GM20431 (cell line): ENCODE measurements around the gene ADSS1.

ENCODE experiments used
- in situ Hi-C: fragments of 300-500 bp; cut with MseI, MboI; formaldehyde crosslinking; loops from one replicate; pipeline ENCODE4 v1.15.0; 2020; ENCODE audit warnings: low sequenced_read_pairs; ENCODE audit not compliant: unreplicated experiment

ADSS1 gene

DNA sequence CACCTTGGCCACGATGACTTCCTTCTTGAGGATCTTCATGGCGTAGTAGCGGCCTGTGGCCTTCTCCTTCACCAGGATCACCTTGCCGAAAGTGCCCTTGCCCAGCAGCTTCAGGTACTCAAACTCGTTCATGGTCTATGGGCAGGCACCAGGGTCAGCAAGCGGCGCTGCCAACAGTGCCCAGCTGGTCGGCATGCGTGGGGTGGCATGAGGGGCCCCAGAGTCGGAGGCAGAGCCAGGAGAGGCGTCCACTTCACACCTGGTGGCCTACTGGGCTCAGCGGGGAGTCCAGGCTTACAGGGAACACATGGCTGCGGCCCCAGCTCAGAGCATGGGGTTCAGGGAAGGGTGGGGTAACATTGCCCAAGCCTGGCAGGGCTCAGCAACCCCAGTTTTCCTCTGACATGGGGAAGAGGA, 51.1 kb downstream of the ADSS1 start:
- in situ Hi-C loops: loop anchor here (10.0 kb wide), 1 partner anchor 50 kb away; no protein-coding TSS in a partner anchor

DNA sequence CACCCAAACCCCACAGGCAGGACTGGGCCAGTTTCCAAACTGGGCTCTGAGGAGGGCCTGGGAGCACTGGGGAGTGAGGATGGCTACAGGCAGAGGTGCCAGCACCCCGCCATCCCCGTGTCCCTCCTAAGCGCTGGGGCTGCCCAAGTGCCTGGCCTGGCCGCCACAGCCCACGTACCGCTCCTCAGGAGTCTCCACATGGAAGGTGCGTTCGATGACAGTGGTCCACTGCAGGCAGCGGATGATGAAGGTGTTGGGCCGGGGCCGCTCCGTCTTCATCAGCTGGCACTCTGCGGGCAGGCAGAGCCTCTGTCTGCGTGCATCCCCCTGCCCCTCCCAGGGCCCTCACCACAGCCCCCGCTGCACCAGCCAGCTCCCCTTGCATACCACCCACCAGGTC, 52.5 kb downstream of the ADSS1 start:
- in situ Hi-C loops: loop anchor here (10.0 kb wide), 1 partner anchor 48 kb away; no protein-coding TSS in a partner anchor

DNA sequence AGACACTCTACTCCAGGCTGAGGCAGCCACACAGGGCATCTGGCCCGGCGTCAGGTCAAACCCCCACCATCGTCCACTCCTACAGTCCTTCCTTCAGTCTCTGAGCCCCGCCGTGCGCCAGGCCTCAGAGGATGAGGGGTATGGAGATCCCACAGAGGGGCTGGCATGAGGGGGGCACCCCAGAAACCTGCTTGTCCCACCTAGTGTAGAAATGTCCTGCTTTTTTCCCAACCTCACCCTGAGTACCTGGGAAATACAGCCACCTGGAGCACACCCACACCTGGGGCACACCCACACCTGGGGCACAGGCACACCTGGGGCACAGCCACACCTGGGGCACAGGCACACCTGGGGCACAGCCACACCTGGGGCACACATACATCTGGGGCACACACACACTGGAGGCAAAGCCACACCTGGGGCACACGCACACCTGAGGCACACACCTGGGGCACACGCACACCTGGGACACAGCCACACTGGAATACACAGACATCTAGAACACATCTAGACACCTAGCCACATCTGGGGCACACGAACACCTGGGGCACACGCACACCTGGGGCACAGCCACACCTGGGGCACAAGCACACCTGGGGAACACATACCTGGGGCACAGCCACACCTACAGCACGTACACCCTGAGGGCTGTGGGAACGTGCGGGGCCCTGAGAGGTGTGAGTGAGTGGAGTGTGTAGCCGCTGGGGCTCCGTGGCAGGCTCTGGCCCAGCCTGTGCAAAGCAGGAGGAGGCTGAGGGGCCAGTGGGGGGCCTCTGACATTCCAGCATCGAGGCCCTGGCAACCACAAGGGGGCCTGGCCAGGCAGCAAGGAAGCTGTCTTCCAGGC, 53.2 kb downstream of the ADSS1 start:
- in situ Hi-C loops: loop anchor here (10.0 kb wide), 1 partner anchor 48 kb away; no protein-coding TSS in a partner anchor

DNA sequence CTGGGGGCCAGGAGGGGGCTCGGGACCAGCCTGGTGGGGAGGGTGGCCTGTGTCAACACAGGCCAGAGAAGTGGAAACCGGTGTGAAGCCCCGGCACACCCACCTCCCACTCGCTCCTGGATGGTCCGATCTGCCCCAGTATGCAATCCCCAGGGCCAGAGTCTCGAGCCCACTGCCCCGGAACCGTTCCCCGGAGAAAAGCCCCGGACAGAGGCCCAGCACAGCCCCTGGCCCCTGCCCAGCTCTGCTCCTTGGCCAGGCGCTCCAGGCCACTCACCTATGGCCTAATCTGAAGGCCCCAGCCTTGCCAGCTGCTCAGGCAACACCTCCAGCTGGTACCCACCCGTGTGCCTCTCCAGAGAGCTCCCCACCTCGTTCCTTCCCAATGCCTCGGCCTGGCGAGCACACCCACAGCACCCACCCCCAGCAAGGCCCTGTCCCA, 53.8 kb downstream of the ADSS1 start:
- in situ Hi-C loops: loop anchor here (10.0 kb wide), 1 partner anchor 47 kb away; no protein-coding TSS in a partner anchor

DNA sequence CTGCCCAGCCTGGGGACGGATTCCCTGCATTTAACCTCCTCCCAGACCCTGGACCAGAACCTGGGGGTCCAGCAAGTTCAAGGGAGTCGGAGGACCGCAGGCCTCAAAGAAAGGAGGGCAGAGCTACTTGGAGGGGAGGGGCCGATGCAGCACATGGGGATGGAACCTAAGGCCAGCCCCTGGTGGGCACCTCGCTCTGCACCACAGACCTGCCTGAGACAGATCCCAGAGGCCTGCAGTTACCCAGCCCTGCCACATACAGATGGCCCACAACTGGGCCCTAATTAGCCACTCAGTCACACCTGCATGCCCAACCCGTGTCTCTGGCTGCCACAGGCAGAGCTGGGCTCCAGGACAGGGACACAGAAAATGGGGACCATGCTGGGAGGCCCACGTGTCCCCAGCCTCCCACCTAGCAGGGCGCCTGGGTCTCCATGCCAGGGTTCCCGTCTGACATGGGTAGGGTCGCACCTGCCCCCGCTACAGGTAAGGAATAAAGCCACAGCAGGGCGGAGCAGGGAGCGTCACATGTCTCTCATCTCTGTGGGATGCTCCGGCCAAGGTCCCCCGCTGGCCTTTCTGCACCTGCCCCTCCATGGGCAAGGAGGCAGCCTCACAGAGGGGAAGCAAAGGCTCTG, 54.8 kb downstream of the ADSS1 start:
- in situ Hi-C loops: loop anchor here (10.0 kb wide), 1 partner anchor 46 kb away; no protein-coding TSS in a partner anchor

DNA sequence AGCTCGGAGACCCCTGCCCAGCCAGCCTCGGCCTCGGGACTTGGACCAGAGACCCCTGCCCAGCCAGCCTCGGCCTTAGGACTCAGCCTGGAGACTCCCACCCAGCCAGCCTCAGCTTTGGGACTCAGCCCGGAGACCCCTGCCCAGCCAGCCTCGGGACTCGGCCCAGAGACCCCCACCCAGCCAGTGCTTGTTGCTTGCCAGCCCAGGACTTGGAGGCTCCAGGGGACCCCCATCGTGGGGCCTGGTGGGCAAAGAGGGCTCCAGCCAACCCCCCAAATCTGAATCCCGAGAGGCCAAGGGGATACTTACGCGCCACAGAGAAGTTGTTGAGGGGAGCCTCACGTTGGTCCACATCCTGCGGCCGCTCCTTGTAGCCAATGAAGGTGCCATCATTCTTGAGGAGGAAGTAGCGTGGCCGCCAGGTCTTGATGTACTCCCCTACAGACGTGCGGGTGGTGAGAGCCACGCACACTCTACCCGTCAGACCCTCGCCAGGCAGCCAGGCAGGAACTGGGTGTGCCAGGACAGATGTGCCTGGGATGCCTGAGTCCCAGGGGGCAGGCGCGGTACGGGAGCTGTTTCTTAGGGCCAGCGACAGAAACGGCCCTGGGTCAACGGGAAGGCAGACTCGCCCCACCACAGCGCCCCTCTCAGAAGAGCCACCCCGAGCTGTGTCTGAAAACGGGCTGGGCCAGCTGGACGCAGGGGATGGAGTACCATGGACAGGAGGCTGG, 55.9 kb downstream of the ADSS1 start:
- in situ Hi-C loops: loop anchor here (10.0 kb wide), 1 partner anchor 45 kb away; no protein-coding TSS in a partner anchor

DNA sequence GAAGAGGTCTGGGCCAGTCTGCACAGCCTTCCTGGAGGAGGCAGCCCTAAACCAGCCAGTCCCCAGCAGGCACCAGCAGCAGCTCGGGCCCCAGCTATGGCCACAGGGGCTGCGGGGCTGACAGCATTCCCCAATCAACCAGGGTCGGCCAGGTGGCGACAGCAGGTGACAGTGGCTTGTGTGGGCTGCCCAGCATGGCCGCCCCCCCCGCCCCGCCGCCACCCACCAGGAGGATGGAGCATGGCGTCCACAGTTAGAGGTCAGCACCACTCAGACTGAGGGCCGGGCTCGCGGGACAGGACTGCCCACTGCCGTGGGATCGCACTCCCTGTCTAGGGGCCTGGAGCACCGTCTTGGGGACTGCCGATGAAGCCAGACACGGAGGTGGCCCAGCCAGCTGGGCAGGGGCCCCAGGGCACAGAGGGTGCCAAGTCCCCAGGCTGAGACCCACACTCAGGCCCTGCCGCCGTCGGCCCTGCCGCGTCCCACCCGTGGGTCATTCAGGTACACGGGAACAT, 56.5 kb downstream of the ADSS1 start:
- in situ Hi-C loops: no loop called here

DNA sequence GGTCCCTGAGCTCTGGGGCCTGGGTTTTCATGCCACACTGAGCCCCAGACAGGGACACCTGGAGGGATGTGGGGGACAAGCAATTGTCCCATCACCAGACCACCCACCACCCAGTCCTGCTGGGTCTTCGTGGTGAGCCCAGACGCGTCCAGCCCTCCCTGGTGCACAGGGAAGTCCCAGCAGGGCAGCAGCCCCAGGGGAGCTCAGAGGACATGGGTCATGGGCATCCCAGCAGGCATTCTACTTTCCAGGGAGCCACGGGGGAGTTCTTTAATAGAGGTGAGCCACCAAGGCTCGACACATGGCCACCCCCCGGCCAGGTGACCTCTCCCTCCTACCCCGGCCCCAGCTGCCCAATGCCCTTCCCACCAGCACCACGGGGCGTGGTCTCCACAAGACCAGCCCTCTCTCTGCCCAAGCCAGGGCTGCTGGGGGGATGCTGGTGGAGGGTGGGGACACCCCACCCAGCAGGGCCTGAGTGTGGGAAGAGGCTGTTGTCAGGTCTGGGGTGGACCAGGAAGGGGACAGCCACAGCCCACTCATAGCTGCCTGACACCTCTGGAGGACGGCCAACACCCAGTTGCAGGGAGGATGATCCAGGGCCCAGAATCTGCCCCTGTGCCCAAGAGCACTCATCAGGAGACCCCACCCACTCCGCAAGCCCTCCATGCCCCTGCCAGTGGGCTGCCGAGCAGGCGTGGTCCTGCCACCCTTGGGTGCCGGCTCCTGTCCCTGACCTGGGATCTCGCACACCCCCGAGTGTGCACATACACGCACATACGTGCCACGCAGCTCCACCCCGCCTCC, 57.4 kb downstream of the ADSS1 start:
- in situ Hi-C loops: no loop called here

DNA sequence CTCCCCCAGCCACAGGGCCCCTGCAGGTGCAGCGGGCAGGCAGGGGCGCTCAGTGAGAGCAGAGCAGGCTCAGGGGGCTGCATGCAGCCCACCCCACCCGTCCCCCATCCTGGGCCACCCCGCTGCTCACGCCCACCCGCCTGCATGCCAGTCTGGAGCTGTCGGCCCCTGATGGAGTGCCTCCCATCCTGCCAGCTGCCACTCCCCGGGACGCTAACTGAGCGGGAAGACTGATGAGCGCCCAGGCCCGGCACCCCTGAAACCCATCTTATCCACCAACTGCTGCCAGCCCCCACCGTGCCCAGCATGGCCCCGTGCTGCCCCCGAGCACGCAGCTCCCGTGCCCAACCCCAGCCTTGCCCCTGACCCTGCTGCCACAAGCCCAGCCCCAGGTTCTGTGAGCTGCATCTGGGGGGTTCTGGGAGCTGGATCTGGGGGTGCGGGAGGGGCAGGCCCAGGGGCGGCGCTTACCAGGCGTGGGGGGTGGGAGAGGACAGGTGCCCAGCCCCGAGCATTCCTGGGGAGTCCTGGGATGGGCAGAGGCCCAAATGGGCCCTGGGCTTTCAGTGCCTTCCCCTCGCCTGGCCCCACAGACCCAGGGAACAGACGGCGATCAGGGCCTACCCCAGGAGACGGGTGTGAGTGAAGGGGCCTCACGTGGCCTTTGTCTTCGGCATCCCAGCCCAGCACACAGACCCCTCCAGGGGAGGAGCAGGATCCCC, 58.2 kb downstream of the ADSS1 start:
- in situ Hi-C loops: no loop called here

DNA sequence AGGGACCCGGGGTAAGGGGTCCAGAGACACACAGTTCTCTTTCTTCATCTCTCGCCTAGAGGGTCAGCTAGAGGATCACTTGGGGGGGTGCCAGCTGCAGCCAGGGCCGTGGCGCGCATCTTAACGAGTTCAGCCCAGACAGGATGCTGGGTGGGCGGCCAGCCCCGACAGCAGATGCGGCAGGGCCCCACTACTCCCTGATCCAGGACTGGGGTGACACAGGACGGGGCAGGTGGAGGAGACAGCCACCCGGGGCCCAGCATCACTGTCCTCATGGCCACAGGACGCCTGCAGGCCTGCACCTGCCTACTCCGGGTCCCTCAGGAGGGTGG, 58.7 kb downstream of the ADSS1 start:
- in situ Hi-C loops: no loop called here

DNA sequence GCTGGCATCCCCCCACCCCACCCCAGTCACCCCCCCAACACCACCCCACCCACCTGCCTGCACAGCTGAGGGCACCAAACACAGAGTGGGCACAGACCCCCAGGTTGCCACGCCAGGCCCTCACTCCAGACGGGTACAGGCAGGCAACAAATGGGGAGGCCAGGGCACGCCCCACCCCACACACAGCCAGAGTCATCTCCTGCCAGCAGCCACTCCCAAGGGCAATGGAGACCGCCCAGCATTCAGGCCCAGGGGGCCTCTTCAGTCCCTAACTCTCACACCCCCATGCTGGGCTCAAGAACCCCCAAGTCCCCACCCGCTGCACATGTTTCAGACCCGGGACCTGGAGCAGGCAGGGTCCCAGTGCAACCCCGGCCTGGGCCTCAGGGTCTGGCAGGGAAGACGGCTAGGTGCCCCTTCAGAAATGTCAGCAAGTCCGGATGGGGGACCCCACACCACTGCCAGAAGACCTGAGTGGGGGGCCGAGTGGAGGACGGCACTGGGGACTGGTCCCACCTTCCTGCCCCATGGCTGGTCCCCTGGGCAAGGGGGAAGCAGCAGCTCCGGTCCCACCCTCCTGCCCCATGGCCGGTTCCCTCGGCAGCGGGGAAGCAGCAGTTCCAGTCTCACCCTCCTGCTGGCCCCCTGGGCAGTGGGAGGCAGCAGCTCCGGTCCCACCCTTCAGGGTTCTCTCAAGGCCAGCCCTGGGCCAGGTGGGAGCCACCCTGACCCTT, 59.6 kb downstream of the ADSS1 start:
- in situ Hi-C loops: no loop called here

DNA sequence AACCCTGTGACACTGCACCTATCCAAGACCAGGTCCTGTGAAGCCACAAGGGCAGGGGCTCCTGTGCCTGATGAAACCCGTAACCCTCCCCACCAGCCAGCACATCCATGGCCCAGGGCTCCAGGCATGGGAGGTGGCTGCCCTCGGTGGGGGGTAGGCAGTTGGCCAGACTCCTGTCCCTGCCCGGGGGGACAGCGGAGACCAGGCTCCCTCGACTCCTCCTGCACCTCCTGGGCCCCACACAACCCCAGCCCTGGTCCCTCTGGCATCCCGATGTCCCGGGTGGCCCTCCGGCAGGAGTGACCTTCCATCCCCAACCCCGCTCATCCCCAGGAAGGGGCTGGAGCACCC, 60.2 kb downstream of the ADSS1 start:
- in situ Hi-C loops: no loop called here

DNA sequence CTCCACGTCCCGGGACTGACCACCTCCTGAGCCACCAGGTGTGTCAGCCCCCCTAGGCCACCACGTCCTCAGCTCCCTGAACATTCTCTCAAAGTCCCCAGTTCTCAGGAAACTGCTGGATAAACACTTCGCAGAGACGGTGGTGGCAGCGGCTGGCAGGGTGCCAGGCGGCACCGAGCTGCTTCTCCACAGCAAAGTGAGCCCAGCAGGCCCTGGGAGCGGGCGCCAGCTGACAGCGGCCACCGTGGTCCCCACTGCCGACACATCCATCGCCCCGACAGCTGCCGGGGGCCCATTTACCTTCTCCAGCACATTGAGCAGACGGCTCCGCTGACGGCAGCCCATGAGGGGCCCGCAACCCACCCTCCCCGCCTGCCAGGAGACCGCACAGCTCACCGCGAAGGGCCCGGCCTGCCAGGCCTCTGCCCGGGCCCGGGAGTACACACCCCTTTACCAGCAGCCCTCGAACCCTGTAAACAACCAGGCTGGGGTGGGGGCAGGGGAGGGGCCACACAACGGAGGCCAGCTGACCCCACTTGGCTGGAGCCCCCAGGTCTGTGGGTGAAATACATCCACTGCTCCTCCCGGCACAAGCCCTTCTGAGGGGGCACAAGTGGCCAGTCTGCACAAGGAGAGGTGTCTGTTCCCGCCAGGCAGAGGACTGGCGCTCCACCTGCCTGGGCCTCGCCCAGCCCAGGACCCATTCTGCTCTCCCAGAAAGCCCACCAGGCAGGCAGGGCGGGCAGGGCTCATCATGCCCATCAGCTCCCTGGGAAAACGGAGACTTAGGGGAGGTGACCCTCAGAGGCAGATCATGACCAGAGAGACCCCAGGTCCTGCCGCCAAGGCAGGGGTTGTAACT, 61.0 kb downstream of the ADSS1 start:
- in situ Hi-C loops: no loop called here

DNA sequence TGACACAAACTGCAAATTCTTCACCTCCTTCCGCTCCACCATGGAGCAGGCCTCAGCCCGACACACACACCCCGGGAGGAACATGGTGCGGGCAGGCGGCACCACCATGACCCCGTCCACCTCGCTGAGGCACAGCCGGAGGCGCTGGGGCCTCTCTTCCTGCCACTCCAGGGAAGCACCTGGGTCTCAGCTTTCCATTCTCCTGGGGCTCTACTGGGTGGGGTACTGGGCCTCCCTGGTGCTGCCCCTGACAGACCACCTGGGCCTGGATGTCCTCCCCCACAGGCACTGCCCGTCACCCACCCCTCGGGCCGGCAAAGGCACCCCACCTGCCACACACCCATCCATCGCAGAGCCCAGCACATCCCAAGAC, 61.7 kb downstream of the ADSS1 start:
- in situ Hi-C loops: no loop called here

DNA sequence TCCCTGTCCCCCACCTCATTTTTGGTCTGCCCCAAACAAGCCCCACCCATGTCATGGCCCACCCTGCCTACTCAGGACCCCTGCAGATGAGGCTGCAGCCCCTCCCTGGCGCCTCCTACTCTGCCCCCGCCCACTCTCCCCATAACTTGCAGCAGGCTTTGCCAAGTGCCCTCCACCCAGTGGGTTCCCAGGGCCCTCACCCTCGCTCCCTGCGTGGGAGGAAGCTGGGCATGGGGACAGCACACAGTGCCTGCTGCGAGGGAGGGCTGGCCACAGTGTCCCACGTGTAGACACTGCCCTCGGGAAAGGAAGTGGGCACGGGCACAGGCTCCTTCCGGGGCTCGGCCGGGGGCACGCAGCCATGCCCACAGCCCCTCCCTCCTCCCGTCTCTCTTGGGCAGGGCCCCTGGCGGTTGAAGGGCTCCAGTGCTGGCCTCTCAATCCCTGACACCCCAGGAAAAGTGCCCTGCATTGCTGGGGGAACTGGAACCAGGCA, 62.1 kb downstream of the ADSS1 start:
- in situ Hi-C loops: no loop called here

DNA sequence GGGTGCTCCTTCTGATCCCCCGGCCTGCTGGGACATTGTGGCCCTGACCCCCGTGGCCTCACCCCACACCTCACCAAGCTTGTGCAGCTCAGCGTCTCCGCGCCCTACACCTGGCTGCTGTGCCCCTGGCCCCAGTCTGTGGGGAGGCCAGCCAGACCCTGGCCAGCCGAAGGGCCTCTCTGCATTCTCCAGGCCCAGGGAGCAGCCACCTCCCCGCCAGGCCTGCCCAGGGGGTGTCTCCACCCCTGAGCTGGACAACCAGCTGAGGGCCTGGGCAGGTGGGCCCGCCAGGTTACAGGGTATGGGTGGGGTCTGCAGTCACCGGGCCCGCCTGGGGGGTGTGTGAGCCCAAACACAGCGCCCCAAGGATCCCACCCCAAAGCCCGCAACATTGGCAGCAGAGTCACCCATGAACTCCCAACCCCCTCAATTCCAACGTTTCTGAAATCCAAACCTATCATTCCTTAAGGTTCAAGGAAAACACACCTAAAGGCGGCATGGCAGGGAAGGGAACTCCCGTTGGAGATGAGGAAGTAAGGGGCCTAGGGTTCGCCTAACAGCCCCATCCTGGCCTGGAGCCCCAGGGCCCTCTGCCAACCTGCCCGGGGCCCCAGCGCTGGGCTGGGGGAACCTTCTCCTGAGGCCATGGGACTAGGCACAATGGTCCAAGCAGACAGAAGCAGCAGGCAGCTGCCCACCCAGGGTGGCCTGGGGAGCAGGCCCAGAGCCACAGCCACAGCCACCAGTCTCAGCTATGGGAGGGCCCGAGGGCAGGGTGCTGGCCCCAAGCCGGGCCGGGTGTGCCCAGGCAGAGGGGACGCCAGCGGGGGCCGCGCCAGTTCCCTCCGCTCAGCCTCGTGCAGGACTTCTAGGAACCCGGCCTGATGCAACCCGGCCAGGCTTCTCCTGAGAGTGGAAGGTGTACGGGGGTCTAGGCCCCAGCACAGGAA, 63.0 kb downstream of the ADSS1 start:
- in situ Hi-C loops: no loop called here
